CD4-positive, alpha-beta T cell (primary cell): ENCODE data around the gene STX3. TPM values are rescaled to one million over a fixed set of nuclear protein-coding genes. Genes with fewer than 3 reads are reported as not detected.

Experiments used
- ATAC-seq: fragments of 200-7000 bp; cut with Tn5 transposase; one replicate; pipeline ENCODE4 v1.10.0; 2022; ENCODE audit warnings: mild to moderate bottlenecking; ENCODE audit not compliant: poor library complexity
- CTCF ChIA-PET: fragments of 350-600 bp; sonication (Branson Sonifier 250); formaldehyde crosslinking; loops from one replicate; lab custom pipeline; 2021; ENCODE audit warnings: antibody characterized with exemption, inconsistent platforms; lab: Charles Lee
- POLR2A ChIA-PET: fragments of 350-600 bp; sonication (Branson Sonifier 250); formaldehyde crosslinking; loops from one replicate; lab custom pipeline; 2021; ENCODE audit warnings: antibody characterized with exemption, inconsistent platforms; lab: Charles Lee
- DNase-seq, 14 experiments: peaks; one replicate each; pipeline ENCODE4 v3.0.0-alpha.2; 2013 to 2020; ENCODE audit warnings: mixed read lengths in 2 of 14
- H3K27ac ChIP-seq, 2 donors: one replicate each; pipeline versions ENCODE4 v1.5.1 to v1.7.0; 2013; ENCODE audit warnings: low read length in 2 of 2, low read depth in 1 of 2, mild to moderate bottlenecking in 1 of 2
- H3K27me3 ChIP-seq, 2 experiments: 1 replicate in 1 of 2; 2 replicates in 1 of 2; pipeline versions ENCODE4 v1.6.1 to v1.7.0; 2013; ENCODE audit warnings: low read length in 2 of 2, control low read depth in 1 of 2, mild to moderate bottlenecking in 1 of 2, moderate library complexity in 1 of 2; ENCODE audit not compliant: insufficient read depth in 2 of 2, control insufficient read depth in 1 of 2
- H3K36me3 ChIP-seq: one replicate; pipeline ENCODE4 v1.6.1; 2013; ENCODE audit warnings: low read length, control low read depth; ENCODE audit not compliant: insufficient read depth
- H3K4me1 ChIP-seq: one replicate; pipeline ENCODE4 v1.6.1; 2013; ENCODE audit warnings: low read length, control low read depth; ENCODE audit not compliant: insufficient read depth
- H3K4me3 ChIP-seq: one replicate; pipeline ENCODE4 v1.5.1; 2013; ENCODE audit warnings: mild to moderate bottlenecking, low read length, moderate library complexity
- H3K9me3 ChIP-seq, 2 experiments: 1 replicate in 1 of 2; 2 replicates in 1 of 2; pipeline versions ENCODE4 v1.6.1 to v1.7.0; 2013; ENCODE audit warnings: low read length in 2 of 2, mild to moderate bottlenecking in 2 of 2, control low read depth in 1 of 2, moderate library complexity in 1 of 2; ENCODE audit not compliant: control insufficient read depth in 1 of 2, insufficient read depth in 1 of 2
- H3K27ac Mint-ChIP-seq: one replicate; pipeline ENCODE4 v1.8.0; 2020; ENCODE audit warnings: mixed read lengths
- H3K27me3 Mint-ChIP-seq: one replicate; pipeline ENCODE4 v1.8.0; 2021; ENCODE audit warnings: mixed read lengths
- H3K36me3 Mint-ChIP-seq: one replicate; pipeline ENCODE4 v1.8.0; 2021; ENCODE audit warnings: low read depth, mixed read lengths
- H3K4me1 Mint-ChIP-seq: one replicate; pipeline ENCODE4 v1.8.0; 2021; ENCODE audit warnings: low read depth, mixed read lengths
- H3K4me3 Mint-ChIP-seq: one replicate; pipeline ENCODE4 v1.8.0; 2020; ENCODE audit warnings: mild to moderate bottlenecking, mixed read lengths
- H3K9me3 Mint-ChIP-seq: one replicate; pipeline ENCODE4 v1.8.0; 2020; ENCODE audit warnings: mixed read lengths
- intact Hi-C, 2 experiments: fragments of 100-400 bp; cut with DNase I in 1 of 2; cut with micrococcal nuclease in 1 of 2; formaldehyde crosslinking; loops; one replicate each; pipeline versions ENCODE4 v1.15.1 to v1.9.0; 2023 to 2025; cut with DNase I, micrococcal nuclease
- total RNA-seq, 174 experiments: library from RNA in 2 of 174; stranded (reverse) in 2 of 174; gene quantifications; one replicate each; pipeline ENCODE4 v1.2.3 and lab custom pipeline; 2021 to 2026
- TF ChIP-seq, protein P1 (sequence below): fragments of 200-600 bp; IDR thresholded peaks from one replicate; pipeline ENCODE4 v1.8.0; 2022; ENCODE audit warnings: antibody characterized with exemption, mild to moderate bottlenecking

STX3 gene
- total RNA-seq, 2 experiments from 2014 or later = 4.6 to 6.4 TPM

DNA sequence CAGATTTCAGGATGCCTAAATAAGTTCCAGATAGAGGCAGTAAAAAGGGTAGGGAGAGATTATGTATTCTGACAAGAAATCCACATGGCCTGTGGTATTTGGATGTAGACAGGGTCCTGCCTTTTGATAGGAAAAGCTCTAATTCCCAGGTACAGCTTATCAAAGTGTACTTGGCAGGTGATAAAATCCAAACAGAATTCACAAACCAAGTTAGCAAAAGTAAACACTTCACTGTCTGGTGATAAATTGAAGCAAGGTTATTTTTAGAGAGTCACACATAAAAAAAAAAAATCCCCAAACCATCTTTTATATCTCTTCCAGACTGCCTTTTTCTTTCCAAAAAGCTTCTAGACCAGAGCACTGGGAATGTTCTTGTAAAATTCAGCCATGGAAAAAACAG is 84.4 kb downstream of the STX3 start:
- DNase-seq = no peak
- Mint-ChIP-seq H3K27ac (no peak overlapping the region), H3K4me3 (no peak overlapping the region), H3K4me1 (no peaks in the 10 kb centered on the region), H3K9me3 (no peaks in the 10 kb centered on the region), H3K27me3 (peaks cover 31% of the 10 kb centered on the region), H3K36me3 (no peaks in the 10 kb centered on the region)
- POLR2A ChIA-PET = no interaction called here
- no peaks in the 10 kb centered on the region for H3K27me3 ChIP-seq
- no peak overlapping the region for H3K27ac ChIP-seq
- H3K4me1 ChIP-seq = no peaks in the 10 kb centered on the region
- H3K9me3 ChIP-seq = no peaks in the 10 kb centered on the region
- intact Hi-C loops = no loop called here
- H3K36me3 ChIP-seq = no peaks in the 10 kb centered on the region
- TF ChIP-seq, protein P1, sequence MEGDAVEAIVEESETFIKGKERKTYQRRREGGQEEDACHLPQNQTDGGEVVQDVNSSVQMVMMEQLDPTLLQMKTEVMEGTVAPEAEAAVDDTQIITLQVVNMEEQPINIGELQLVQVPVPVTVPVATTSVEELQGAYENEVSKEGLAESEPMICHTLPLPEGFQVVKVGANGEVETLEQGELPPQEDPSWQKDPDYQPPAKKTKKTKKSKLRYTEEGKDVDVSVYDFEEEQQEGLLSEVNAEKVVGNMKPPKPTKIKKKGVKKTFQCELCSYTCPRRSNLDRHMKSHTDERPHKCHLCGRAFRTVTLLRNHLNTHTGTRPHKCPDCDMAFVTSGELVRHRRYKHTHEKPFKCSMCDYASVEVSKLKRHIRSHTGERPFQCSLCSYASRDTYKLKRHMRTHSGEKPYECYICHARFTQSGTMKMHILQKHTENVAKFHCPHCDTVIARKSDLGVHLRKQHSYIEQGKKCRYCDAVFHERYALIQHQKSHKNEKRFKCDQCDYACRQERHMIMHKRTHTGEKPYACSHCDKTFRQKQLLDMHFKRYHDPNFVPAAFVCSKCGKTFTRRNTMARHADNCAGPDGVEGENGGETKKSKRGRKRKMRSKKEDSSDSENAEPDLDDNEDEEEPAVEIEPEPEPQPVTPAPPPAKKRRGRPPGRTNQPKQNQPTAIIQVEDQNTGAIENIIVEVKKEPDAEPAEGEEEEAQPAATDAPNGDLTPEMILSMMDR = no peak
- CTCF ChIA-PET = no interaction called here
- H3K4me3 ChIP-seq = no peak overlapping the region
- no peak for ATAC-seq

DNA sequence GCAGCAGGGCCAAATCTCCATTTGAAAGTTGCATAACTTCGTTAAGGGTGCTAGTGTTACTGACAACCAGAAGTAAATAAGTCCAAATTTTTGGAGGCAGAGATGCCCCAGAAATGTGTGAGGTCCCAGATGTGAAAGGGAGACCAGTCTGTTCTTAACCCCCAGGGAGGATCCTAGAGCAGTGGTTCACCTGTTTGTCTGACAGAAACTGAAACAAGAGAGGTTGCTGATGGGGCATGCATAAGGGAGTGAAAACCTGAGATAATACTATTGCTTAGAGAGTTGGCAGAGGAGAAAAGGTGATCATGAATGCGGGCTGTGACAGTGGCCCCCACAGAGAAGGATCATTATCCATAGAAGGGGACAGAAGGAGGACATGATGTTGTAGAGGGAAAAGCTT is 86.3 kb downstream of the STX3 start:
- TF ChIP-seq, protein P1 = no peak
- ChIA-PET CTCF (interaction anchor here (1.2 kb wide), 1 partner anchor 9 kb away, joined by 3 read pairs; no protein-coding TSS in a partner anchor), POLR2A (no interaction called here)
- H3K4me3 ChIP-seq = no peak overlapping the region
- no peaks in the 10 kb centered on the region for H3K36me3 ChIP-seq
- DNase-seq = no peak
- ATAC-seq = no peak
- Mint-ChIP-seq H3K27me3 (peaks cover 26% of the 10 kb centered on the region), H3K36me3 (no peaks in the 10 kb centered on the region), H3K9me3 (no peaks in the 10 kb centered on the region), H3K27ac (no peak overlapping the region), H3K4me3 (no peak overlapping the region), H3K4me1 (no peaks in the 10 kb centered on the region)
- no peaks in the 10 kb centered on the region for H3K9me3 ChIP-seq
- no peak overlapping the region for H3K27ac ChIP-seq
- no peaks in the 10 kb centered on the region for H3K27me3 ChIP-seq
- H3K4me1 ChIP-seq = no peaks in the 10 kb centered on the region
- intact Hi-C loops = no loop called here

DNA sequence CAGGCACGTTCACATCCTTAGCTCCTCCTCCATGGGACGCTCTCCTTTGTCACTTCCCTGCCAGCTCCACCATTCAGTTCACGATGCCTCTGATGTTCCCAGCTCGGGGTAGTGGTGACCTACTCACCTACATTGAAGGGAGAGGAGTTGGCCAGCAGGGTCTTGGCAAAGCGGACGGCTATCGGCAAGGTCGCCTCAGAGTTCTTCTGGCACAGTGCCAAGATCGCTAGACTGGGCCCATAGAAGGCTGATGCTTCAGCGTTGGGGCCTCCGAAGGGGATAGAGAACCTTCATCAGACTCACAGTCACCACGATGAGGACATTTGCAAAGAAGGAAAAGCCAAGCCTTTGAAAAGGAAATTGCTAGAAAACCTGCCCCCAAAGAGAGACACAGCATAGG is 87.1 kb downstream of the STX3 start:
- Mint-ChIP-seq H3K9me3 (no peaks in the 10 kb centered on the region), H3K27me3 (peaks cover 18% of the 10 kb centered on the region), H3K36me3 (no peaks in the 10 kb centered on the region), H3K27ac (no peak overlapping the region), H3K4me1 (no peaks in the 10 kb centered on the region), H3K4me3 (no peak overlapping the region)
- no peaks in the 10 kb centered on the region for H3K27me3 ChIP-seq
- ChIA-PET CTCF (interaction anchor here (1.2 kb wide), 1 partner anchor 9 kb away, joined by 3 read pairs; no protein-coding TSS in a partner anchor), POLR2A (no interaction called here)
- intact Hi-C loops = no loop called here
- ATAC-seq (no peak), DNase-seq (no peak)
- no peak overlapping the region for H3K27ac ChIP-seq
- no peaks in the 10 kb centered on the region for H3K9me3 ChIP-seq
- TF ChIP-seq, protein P1 = no peak
- no peaks in the 10 kb centered on the region for H3K4me1 ChIP-seq
- H3K36me3 ChIP-seq = no peaks in the 10 kb centered on the region
- no peak overlapping the region for H3K4me3 ChIP-seq
